CD14-positive monocyte (primary cell): ENCODE measurements around the gene ZNF821. TPM values are rescaled to one million over a fixed set of nuclear protein-coding genes. Genes with fewer than 3 reads are reported as not detected.

Source experiments
- DNase-seq, 3 donors: peaks; one replicate each; pipeline ENCODE4 v3.0.0-alpha.2; 2011 to 2022
- H2AFZ ChIP-seq: 2 replicates; pipeline ENCODE4 v1.6.0; 2012; ENCODE audit warnings: mild to moderate bottlenecking, low read depth, low read length, inconsistent platforms; ENCODE audit not compliant: insufficient read depth, poor library complexity, severe bottlenecking
- H3K27ac ChIP-seq, 2 donors: 1 replicate in 1 of 2; 2 replicates in 1 of 2; pipeline ENCODE4 v1.5.1; 2012 to 2013; ENCODE audit warnings: low read length in 2 of 2, control low read depth in 1 of 2, inconsistent platforms in 1 of 2, low read depth in 1 of 2, mild to moderate bottlenecking in 1 of 2
- H3K27me3 ChIP-seq, 2 donors: one replicate each; pipeline versions ENCODE4 v1.6.0 to v1.6.1; 2011 to 2013; ENCODE audit warnings: low read length in 2 of 2; ENCODE audit not compliant: control insufficient read depth in 2 of 2, insufficient read depth in 2 of 2
- H3K36me3 ChIP-seq, 2 donors: replicated peaks in 1 of 2; 1 replicate in 1 of 2; 2 replicates in 1 of 2; pipeline versions ENCODE4 v1.5.1 to v1.6.1; 2012 to 2013; ENCODE audit warnings: low read length in 2 of 2, control low read depth in 1 of 2, inconsistent platforms in 1 of 2, mild to moderate bottlenecking in 1 of 2; ENCODE audit not compliant: insufficient read depth in 2 of 2, control insufficient read depth in 1 of 2
- H3K4me1 ChIP-seq, 2 donors: 1 replicate in 1 of 2; 2 replicates in 1 of 2; pipeline versions ENCODE4 v1.5.1 to v1.6.1; 2012 to 2013; ENCODE audit warnings: low read length in 2 of 2, control low read depth in 1 of 2, inconsistent platforms in 1 of 2, mild to moderate bottlenecking in 1 of 2, moderate library complexity in 1 of 2; ENCODE audit not compliant: insufficient read depth in 2 of 2, control insufficient read depth in 1 of 2
- H3K4me2 ChIP-seq: replicated peaks from 2 replicates; pipeline ENCODE3; 2012; ENCODE audit warnings: low read length, moderate library complexity, mild to moderate bottlenecking; ENCODE audit not compliant: poor library complexity, severe bottlenecking; ENCODE audit errors: extremely low read depth
- H3K4me3 ChIP-seq, 3 experiments: fragments of 200-600 bp in 1 of 3; sonication (generic) in 1 of 3; replicated peaks in 1 of 3; 1 replicate in 2 of 3; 2 replicates in 1 of 3; pipeline ENCODE4 v1.5.1; 2011 to 2013; ENCODE audit warnings: low read length in 3 of 3, mild to moderate bottlenecking in 3 of 3, control low read depth in 2 of 3, low read depth in 2 of 3, inconsistent platforms in 1 of 3, moderate library complexity in 1 of 3
- H3K79me2 ChIP-seq: 2 replicates; pipeline ENCODE4 v1.6.0; 2012; ENCODE audit warnings: mild to moderate bottlenecking, control low read depth, inconsistent platforms, low read length, moderate library complexity; ENCODE audit not compliant: insufficient read depth
- H3K9ac ChIP-seq: 2 replicates; pipeline ENCODE4 v1.6.0; 2017; ENCODE audit warnings: low read length, mild to moderate bottlenecking; ENCODE audit not compliant: insufficient read depth, poor library complexity, severe bottlenecking
- H3K9me3 ChIP-seq, 2 donors: replicated peaks in 1 of 2; 1 replicate in 1 of 2; 2 replicates in 1 of 2; pipeline versions ENCODE4 v1.5.1 to v1.6.1; 2012 to 2013; ENCODE audit warnings: low read length in 2 of 2, control low read depth in 1 of 2; ENCODE audit not compliant: control insufficient read depth in 1 of 2, insufficient read depth in 1 of 2
- H4K20me1 ChIP-seq: 2 replicates; pipeline ENCODE4 v1.6.0; 2012; ENCODE audit warnings: mild to moderate bottlenecking, low read length, control low read depth, moderate library complexity; ENCODE audit not compliant: insufficient read depth
- H3K27ac Mint-ChIP-seq, 7 donors: one replicate each; pipeline ENCODE4 v1.8.0; 2020; ENCODE audit warnings: mild to moderate bottlenecking in 7 of 7, mixed read lengths in 7 of 7, moderate library complexity in 6 of 7, inconsistent platforms in 2 of 7
- H3K27me3 Mint-ChIP-seq, 3 donors: one replicate each; pipeline ENCODE4 v1.8.0; 2021 to 2022; ENCODE audit warnings: low read depth in 3 of 3, mild to moderate bottlenecking in 3 of 3, mixed read lengths in 3 of 3, moderate library complexity in 3 of 3, inconsistent platforms in 1 of 3
- H3K36me3 Mint-ChIP-seq, 2 donors: one replicate each; pipeline ENCODE4 v1.8.0; 2020; ENCODE audit warnings: mixed read lengths in 2 of 2, inconsistent platforms in 1 of 2, mild to moderate bottlenecking in 1 of 2
- H3K4me1 Mint-ChIP-seq: one replicate; pipeline ENCODE4 v1.8.0; 2020; ENCODE audit warnings: mild to moderate bottlenecking, mixed read lengths
- H3K4me3 Mint-ChIP-seq, 2 donors: one replicate each; pipeline ENCODE4 v1.8.0; 2020; ENCODE audit warnings: mild to moderate bottlenecking in 2 of 2, mixed read lengths in 2 of 2, moderate library complexity in 1 of 2
- H3K9me3 Mint-ChIP-seq, 7 donors: one replicate each; pipeline ENCODE4 v1.8.0; 2020 to 2022; ENCODE audit warnings: mixed read lengths in 7 of 7, mild to moderate bottlenecking in 6 of 7, moderate library complexity in 6 of 7, inconsistent platforms in 2 of 7
- WGBS: methylation state at CpG from one replicate; pipeline ENCODE4 v1.1.5; 2013; ENCODE audit warnings: missing lambda C conversion rate; ENCODE audit not compliant: insufficient coverage; 5-methylcytosine and 5-hydroxymethylcytosine counted together
- intact Hi-C, 2 donors: fragments of 100-400 bp; cut with micrococcal nuclease; formaldehyde crosslinking; loops; one replicate each; pipeline versions ENCODE4 v1.15.0 to v1.15.1; 2023
- polyA plus RNA-seq, 3 donors: library from polyadenylated mRNA; depleted of rRNA in 1 of 3; unstranded in 2 of 3; stranded (reverse) in 1 of 3; fragments of 300-500 nt in 2 of 3; fragments of >200 nt in 1 of 3; fragmentation: Illumina TruSeq in 2 of 3; gene quantifications; 1 replicate in 2 of 3; 2 replicates in 1 of 3; pipeline ENCODE4 v1.2.3, GENCODE V29; 2012 to 2021
- TF ChIP-seq, protein P1 (sequence below): fragments of 200-600 bp; IDR thresholded peaks from one replicate; pipeline ENCODE4 v1.8.0; 2022; ENCODE audit warnings: antibody characterized with exemption, mild to moderate bottlenecking

ZNF821 gene
- polyA plus RNA-seq, 3 donors = 3.1 to 5.4 (median 4.9) TPM

DNA sequence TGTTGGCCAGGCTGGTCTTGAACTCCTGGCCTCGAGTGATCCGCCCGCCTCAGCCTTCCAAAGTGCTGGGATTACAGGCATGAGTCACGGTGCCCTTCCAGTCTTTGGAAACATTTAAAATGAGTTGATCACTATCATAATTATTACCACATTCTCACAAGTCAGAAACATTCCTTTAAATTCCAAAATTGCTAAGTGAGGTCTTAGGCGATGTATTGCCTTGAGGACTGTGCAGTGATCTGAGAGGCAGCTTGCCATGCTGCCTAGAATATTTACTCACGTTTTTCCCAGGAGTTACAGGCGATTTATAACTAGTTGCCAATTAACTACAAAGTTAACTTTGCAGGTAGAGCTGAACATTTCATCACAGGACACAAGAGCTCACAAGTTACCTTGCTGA lies 43.9 kb downstream of the ZNF821 start:
- H3K36me3 Mint-ChIP-seq = no peaks in the 10 kb centered on the region
- Histone ChIP-seq H2AFZ (no peak overlapping the region), H3K79me2 (no peaks in the 10 kb centered on the region), H3K9me3 (no peaks in the 10 kb centered on the region), H3K27me3 (no peaks in the 10 kb centered on the region), H3K9ac (no peak overlapping the region), H3K4me3 (no peak overlapping the region), H3K4me1 (peaks cover 1 to 2% of the 10 kb centered on the region in 2 donors), H3K27ac (no peak overlapping the region), H3K4me2 (no peak overlapping the region), H3K36me3 (no peaks in the 10 kb centered on the region), H4K20me1 (no peaks in the 10 kb centered on the region)
- intact Hi-C loops = no loop called here
- H3K9me3 Mint-ChIP-seq = no peaks in the 10 kb centered on the region
- no peak overlapping the region for H3K4me3 Mint-ChIP-seq
- H3K27me3 Mint-ChIP-seq = peaks cover 2 to 4% (median 3%) of the 10 kb centered on the region in 3 donors
- TF ChIP-seq, protein P1, sequence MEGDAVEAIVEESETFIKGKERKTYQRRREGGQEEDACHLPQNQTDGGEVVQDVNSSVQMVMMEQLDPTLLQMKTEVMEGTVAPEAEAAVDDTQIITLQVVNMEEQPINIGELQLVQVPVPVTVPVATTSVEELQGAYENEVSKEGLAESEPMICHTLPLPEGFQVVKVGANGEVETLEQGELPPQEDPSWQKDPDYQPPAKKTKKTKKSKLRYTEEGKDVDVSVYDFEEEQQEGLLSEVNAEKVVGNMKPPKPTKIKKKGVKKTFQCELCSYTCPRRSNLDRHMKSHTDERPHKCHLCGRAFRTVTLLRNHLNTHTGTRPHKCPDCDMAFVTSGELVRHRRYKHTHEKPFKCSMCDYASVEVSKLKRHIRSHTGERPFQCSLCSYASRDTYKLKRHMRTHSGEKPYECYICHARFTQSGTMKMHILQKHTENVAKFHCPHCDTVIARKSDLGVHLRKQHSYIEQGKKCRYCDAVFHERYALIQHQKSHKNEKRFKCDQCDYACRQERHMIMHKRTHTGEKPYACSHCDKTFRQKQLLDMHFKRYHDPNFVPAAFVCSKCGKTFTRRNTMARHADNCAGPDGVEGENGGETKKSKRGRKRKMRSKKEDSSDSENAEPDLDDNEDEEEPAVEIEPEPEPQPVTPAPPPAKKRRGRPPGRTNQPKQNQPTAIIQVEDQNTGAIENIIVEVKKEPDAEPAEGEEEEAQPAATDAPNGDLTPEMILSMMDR = no peak
- no peak for DNase-seq
- no peak overlapping the region for H3K27ac Mint-ChIP-seq
- H3K4me1 Mint-ChIP-seq = peaks cover 4% of the 10 kb centered on the region
- WGBS = 80% methylated on average over 3 of the region's 7 CpGs

GRCh38 chr16:71837150-71837549 lies 46.8 kb downstream of the ZNF821 start:
- no peak overlapping the region for H3K4me2 ChIP-seq
- no peaks in the 10 kb centered on the region for H3K36me3 Mint-ChIP-seq

More at GRCh38 chr16:71837150-71837549, 46.8 kb downstream of the ZNF821 start:
- H3K9me3 ChIP-seq = no peaks in the 10 kb centered on the region
- TF ChIP-seq, protein P1 = no peak
- no peak overlapping the region for H3K4me3 ChIP-seq
- WGBS = 100% methylated on average over 2 of the region's 3 CpGs
- intact Hi-C loops = no loop called here
- H3K4me1 Mint-ChIP-seq = no peaks in the 10 kb centered on the region
- DNase-seq = no peak
- no peaks in the 10 kb centered on the region for H3K27me3 ChIP-seq
- no peaks in the 10 kb centered on the region for H3K79me2 ChIP-seq
- peaks cover 0 to 2% (median 0%) of the 10 kb centered on the region in 7 donors for H3K9me3 Mint-ChIP-seq
- no peaks in the 10 kb centered on the region for H3K36me3 ChIP-seq
- no peak overlapping the region for H3K4me3 Mint-ChIP-seq
- H3K27me3 Mint-ChIP-seq = peaks cover 1 to 4% (median 4%) of the 10 kb centered on the region in 3 donors
- no peak overlapping the region for H3K9ac ChIP-seq
- H3K4me1 ChIP-seq = no peaks in the 10 kb centered on the region
- no peak overlapping the region for H3K27ac ChIP-seq
- H3K27ac Mint-ChIP-seq = no peak overlapping the region
- H2AFZ ChIP-seq = no peak overlapping the region
- no peaks in the 10 kb centered on the region for H4K20me1 ChIP-seq
